Activated T-cell treated with anti-CD3 and anti-CD28 coated beads, Interleukin-2, amount 50 U/mL, for 4 hours (primary cell): ENCODE results near the gene TMEM259. TPM values are rescaled to one million over a fixed set of nuclear protein-coding genes. Genes with fewer than 3 reads are reported as not detected.
"Not testable (repeated sequence)": the region's sequence is repeated elsewhere in the genome, so short reads cannot be mapped to it uniquely, and the experiment has no call there.

Experiments used
- ATAC-seq, 2 donors: fragments of 200-7000 bp; cut with Tn5 transposase; one replicate each; pipeline ENCODE4 v1.10.0; 2021
- DNase-seq: peaks from one replicate; pipeline ENCODE4 v3.0.0-alpha.2; 2020
- H3K27me3 Mint-ChIP-seq: one replicate; pipeline ENCODE4 v1.8.0; 2021; ENCODE audit warnings: low read depth, mixed read lengths
- H3K36me3 Mint-ChIP-seq: one replicate; pipeline ENCODE4 v1.8.0; 2022; ENCODE audit warnings: mixed read lengths; ENCODE audit not compliant: insufficient read depth
- H3K4me1 Mint-ChIP-seq: one replicate; pipeline ENCODE4 v1.8.0; 2021; ENCODE audit warnings: low read depth, mixed read lengths
- H3K4me3 Mint-ChIP-seq: one replicate; pipeline ENCODE4 v1.8.0; 2021; ENCODE audit warnings: mild to moderate bottlenecking, moderate library complexity, mixed read lengths
- H3K9me3 Mint-ChIP-seq: one replicate; pipeline ENCODE4 v1.8.0; 2021; ENCODE audit warnings: mixed read lengths
- total RNA-seq, 3 donors: library from RNA; stranded (reverse); gene quantifications; one replicate each; pipeline ENCODE4 v1.2.1, GENCODE V29; 2021

Gene TMEM259
- total RNA-seq, 3 donors from 2014 or later, result 197 to 210 (median 204) TPM

GRCh38 chr19:1037621-1038064 lies 16.7 kb upstream of the TMEM259 start:
- DNase-seq (no peak), ATAC-seq (no peak)
- no peaks in the 10 kb centered on the region for H3K27me3 Mint-ChIP-seq
- H3K4me3 Mint-ChIP-seq, result peak overlapping the region; percentile 19
- peaks cover 49% of the 10 kb centered on the region for H3K4me1 Mint-ChIP-seq
- H3K36me3 Mint-ChIP-seq, result peaks cover 12% of the 10 kb centered on the region
- no peaks in the 10 kb centered on the region for H3K9me3 Mint-ChIP-seq

GRCh38 chr19:1035998-1036621 lies 15.2 kb upstream of the TMEM259 start:
- Mint-ChIP-seq H3K4me3 (no peak overlapping the region), H3K4me1 (peaks cover 44% of the 10 kb centered on the region), H3K27me3 (no peaks in the 10 kb centered on the region), H3K9me3 (no peaks in the 10 kb centered on the region), H3K36me3 (peaks cover 12% of the 10 kb centered on the region)
- DNase-seq, result no peak
- ATAC-seq, result no peak

- H3K36me3 Mint-ChIP-seq, result peaks cover 5% of the 10 kb centered on the region
- no peak for ATAC-seq
- no peaks in the 10 kb centered on the region for H3K9me3 Mint-ChIP-seq
These were observed 11.4 kb upstream of the TMEM259 start for GRCh38 chr19:1032264-1032867.

GRCh38 chr19:1028062-1028926 lies 7.4 kb upstream of the TMEM259 start:
- H3K27me3 Mint-ChIP-seq, result no peaks in the 10 kb centered on the region

More at GRCh38 chr19:1032264-1032867, 11.4 kb upstream of the TMEM259 start:
- Mint-ChIP-seq H3K4me1 (peaks cover 31% of the 10 kb centered on the region), H3K27me3 (no peaks in the 10 kb centered on the region), H3K4me3 (no peak overlapping the region)
- DNase-seq, result no peak

GRCh38 chr19:1027650-1028061 lies 6.7 kb upstream of the TMEM259 start:
- Mint-ChIP-seq H3K4me1 (peaks cover 30% of the 10 kb centered on the region), H3K9me3 (no peaks in the 10 kb centered on the region), H3K36me3 (no peaks in the 10 kb centered on the region), H3K4me3 (peak overlapping the region; percentile 91), H3K27me3 (no peaks in the 10 kb centered on the region)
- DNase-seq (no peak), ATAC-seq (peak in 1 of 2 donors; percentile 5)

More at GRCh38 chr19:1028062-1028926, 7.4 kb upstream of the TMEM259 start:
- peaks cover under 1% of the 10 kb centered on the region for H3K36me3 Mint-ChIP-seq
- H3K9me3 Mint-ChIP-seq, result no peaks in the 10 kb centered on the region
- H3K4me1 Mint-ChIP-seq, result peaks cover 30% of the 10 kb centered on the region
- ATAC-seq, result peak; percentile 44 to 46
- DNase-seq, result peak; percentile 43
- peak overlapping the region; percentile 91 for H3K4me3 Mint-ChIP-seq

GRCh38 chr19:1026783-1027649 lies 6.1 kb upstream of the TMEM259 start:
- Mint-ChIP-seq H3K4me1 (peaks cover 30% of the 10 kb centered on the region), H3K4me3 (peak overlapping the region; percentile 91), H3K27me3 (no peaks in the 10 kb centered on the region), H3K36me3 (no peaks in the 10 kb centered on the region), H3K9me3 (no peaks in the 10 kb centered on the region)
- ATAC-seq (peak; percentile 12 to 16), DNase-seq (no peak)

- Mint-ChIP-seq H3K36me3 (no peaks in the 10 kb centered on the region), H3K4me3 (peak within 1 kb of the TSS; percentile 91), H3K27me3 (no peaks in the 10 kb centered on the region), H3K4me1 (peaks cover 33% of the 10 kb centered on the region), H3K9me3 (no peaks in the 10 kb centered on the region)
- peak; percentile 44 for DNase-seq
- peak; percentile 68 to 69 for ATAC-seq
These were observed 5.2 kb upstream of the TMEM259 start, which contains the start of gene CNN2 for GRCh38 chr19:1025960-1026782. CNN2 (plus strand) TSS chr19:1026608; CDS start chr19:1026662, 54 bp downstream.

- H3K27me3 Mint-ChIP-seq, H3K4me3 Mint-ChIP-seq, ATAC-seq, H3K9me3 Mint-ChIP-seq, H3K36me3 Mint-ChIP-seq, DNase-seq: not testable (repeated sequence)
- peaks cover 25% of the 10 kb centered on the region for H3K4me1 Mint-ChIP-seq
These were observed 4.2 kb upstream of the TMEM259 start for GRCh38 chr19:1025080-1025479.

GRCh38 chr19:1023883-1024188 lies 2.9 kb upstream of the TMEM259 start:
- H3K4me1 Mint-ChIP-seq, result peaks cover 24% of the 10 kb centered on the region
- H3K36me3 Mint-ChIP-seq, H3K4me3 Mint-ChIP-seq, DNase-seq, ATAC-seq, H3K27me3 Mint-ChIP-seq, H3K9me3 Mint-ChIP-seq: not testable (repeated sequence)

GRCh38 chr19:1019980-1020867 lies 699 bp downstream of the TMEM259 start:
- Mint-ChIP-seq H3K4me1 (peaks cover 37% of the 10 kb centered on the region), H3K27me3 (no peaks in the 10 kb centered on the region), H3K4me3 (peak overlapping the region; percentile 92), H3K36me3 (peaks cover 2% of the 10 kb centered on the region), H3K9me3 (no peaks in the 10 kb centered on the region)
- DNase-seq, result no peak
- ATAC-seq, result peak in 1 of 2 donors; percentile 1

GRCh38 chr19:1019616-1019961 lies 1.3 kb downstream of the TMEM259 start:
- ATAC-seq (no peak), DNase-seq (no peak)
- H3K4me1 Mint-ChIP-seq, result peaks cover 37% of the 10 kb centered on the region
- H3K9me3 Mint-ChIP-seq, result no peaks in the 10 kb centered on the region
- H3K27me3 Mint-ChIP-seq, result no peaks in the 10 kb centered on the region
- peak overlapping the region; percentile 92 for H3K4me3 Mint-ChIP-seq
- H3K36me3 Mint-ChIP-seq, result peaks cover 2% of the 10 kb centered on the region

- H3K36me3 Mint-ChIP-seq, result peaks cover 2% of the 10 kb centered on the region
- ATAC-seq (no peak), DNase-seq (no peak)
- H3K4me1 Mint-ChIP-seq, result peaks cover 37% of the 10 kb centered on the region
- H3K27me3 Mint-ChIP-seq, result no peaks in the 10 kb centered on the region
- peak overlapping the region; percentile 92 for H3K4me3 Mint-ChIP-seq
- no peaks in the 10 kb centered on the region for H3K9me3 Mint-ChIP-seq
These were observed 1.8 kb downstream of the TMEM259 start for GRCh38 chr19:1018932-1019615.
